Measurements from ENCODE around the gene SEZ6L.

The SEZ6L gene

DNA sequence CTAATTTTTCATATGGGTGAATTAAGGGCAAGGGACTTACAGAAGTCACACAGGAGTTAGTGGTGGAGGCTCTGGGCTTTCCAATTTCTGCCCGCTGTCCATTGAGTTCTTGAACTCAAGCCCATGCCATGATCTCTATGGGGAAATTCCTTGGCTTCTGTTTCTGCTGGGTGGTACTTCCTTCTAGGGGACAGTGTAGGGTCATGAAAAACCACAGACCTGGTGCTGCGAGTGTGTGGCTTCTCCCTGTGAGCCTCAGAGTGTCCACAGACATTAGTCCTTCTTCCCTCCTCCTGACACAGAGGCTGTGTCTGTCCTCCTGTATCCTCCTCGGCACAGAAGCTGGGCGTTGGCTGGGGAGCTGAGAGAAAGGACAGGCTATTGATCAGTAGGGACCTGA lies 6.3 kb upstream of the SEZ6L start:
- H3K27me3 Mint-ChIP-seq = peaks cover 34 to 60% of the 10 kb centered on the region in 2 donors

DNA sequence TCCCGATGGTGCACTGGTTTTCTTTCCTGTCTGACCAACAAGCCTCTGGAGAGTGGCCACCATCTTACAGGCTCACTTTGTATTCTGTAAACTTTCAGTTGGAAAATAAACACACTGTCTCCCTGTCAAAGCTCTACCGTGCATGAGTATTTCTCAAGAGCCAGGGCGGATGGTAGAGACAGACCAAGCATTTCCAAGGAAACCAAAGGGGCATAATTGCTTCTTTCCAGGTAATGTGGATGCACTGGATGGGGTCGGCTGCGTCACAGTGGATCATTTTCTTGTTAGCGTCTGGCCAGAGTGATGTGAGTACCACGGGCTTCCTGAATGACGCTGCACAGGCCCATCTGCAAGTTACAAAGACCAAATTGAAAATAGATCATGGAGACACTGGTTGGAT lies 5.1 kb upstream of the SEZ6L start:
- peaks cover 39 to 66% of the 10 kb centered on the region in 2 donors for H3K27me3 Mint-ChIP-seq
- no peak for ATAC-seq (replicated peaks)
- no peak for DNase-seq
- no peak overlapping the region for H3K27ac Mint-ChIP-seq
- H3K4me3 Mint-ChIP-seq = no peak overlapping the region
- H3K36me3 Mint-ChIP-seq = no peaks in the 10 kb centered on the region
- H3K9me3 Mint-ChIP-seq = peaks cover 0 to 1% of the 10 kb centered on the region in 2 donors
- H3K4me1 Mint-ChIP-seq = peaks cover 6 to 12% of the 10 kb centered on the region in 2 donors

More for the DNA sequence above, 6.3 kb upstream of the SEZ6L start:
- H3K4me1 Mint-ChIP-seq = peaks cover 0 to under 1% of the 10 kb centered on the region in 2 donors
- no peak overlapping the region for H3K4me3 Mint-ChIP-seq
- no peak for ATAC-seq (replicated peaks)
- no peaks in the 10 kb centered on the region for H3K36me3 Mint-ChIP-seq
- no peak for DNase-seq
- peaks cover 0 to 1% of the 10 kb centered on the region in 2 donors for H3K9me3 Mint-ChIP-seq
- no peak overlapping the region for H3K27ac Mint-ChIP-seq

DNA sequence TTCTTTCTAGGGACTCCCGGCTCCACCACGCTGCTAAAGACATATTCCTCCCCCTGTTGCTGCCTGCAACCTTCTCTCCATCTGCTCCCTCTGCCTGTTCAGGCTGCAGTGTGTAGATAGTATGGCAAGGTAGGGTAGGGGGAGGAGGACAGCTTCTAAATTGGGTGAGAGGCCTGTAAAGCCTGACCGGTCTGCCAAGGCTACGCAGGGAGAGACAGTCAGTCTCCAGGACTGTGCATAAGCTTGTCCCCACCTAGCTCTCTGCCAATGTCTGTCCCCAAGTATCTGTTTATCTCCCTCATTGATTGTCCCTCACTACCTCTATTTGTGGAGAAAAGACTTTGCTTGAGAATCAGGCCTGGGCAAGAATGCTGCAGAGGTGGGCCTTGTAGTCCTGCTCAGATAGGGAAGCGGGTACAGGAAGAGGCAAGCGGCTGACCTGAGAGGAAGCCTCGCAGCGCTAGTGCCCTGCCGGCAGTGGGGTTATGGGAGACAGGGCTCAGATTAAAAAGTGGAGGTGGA lies 871 bp upstream of the SEZ6L start:
- no peak overlapping the region for H3K27ac Mint-ChIP-seq
- no peaks in the 10 kb centered on the region for H3K36me3 Mint-ChIP-seq
- DNase-seq = no peak
- H3K9me3 Mint-ChIP-seq = peaks cover 0 to 1% of the 10 kb centered on the region in 2 donors
- peak overlapping the region; percentile 54 to 68 for H3K4me3 Mint-ChIP-seq
- H3K4me1 Mint-ChIP-seq = peaks cover 6 to 23% of the 10 kb centered on the region in 2 donors
- H3K27me3 Mint-ChIP-seq = peaks cover 60 to 85% of the 10 kb centered on the region in 2 donors
- ATAC-seq (replicated peaks) = peak in 1 of 2 donors; percentile 24

DNA sequence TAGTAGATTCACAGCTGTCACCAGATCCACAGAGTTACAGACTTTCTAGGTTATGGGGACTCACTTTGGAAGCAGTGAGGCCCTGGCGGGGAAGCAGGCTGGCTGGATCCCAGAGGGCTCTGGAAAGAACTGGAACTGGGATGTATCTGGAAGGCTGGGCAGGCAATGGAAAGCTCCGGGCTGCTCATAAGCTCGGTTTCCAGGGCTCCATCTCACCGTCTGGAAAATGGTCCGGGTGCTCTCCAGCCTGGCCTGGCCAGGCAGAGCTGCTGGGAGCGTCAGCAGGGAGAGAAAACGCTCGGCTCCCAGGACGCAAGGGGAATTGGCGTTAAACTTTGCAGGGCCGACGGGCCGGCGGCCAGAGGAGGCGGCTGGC lies 335 bp upstream of the SEZ6L start:
- ATAC-seq (replicated peaks) (no peak), DNase-seq (no peak)
- peaks cover 6 to 23% of the 10 kb centered on the region in 2 donors for H3K4me1 Mint-ChIP-seq
- H3K27ac Mint-ChIP-seq = no peak overlapping the region
- peak overlapping the region; percentile 54 to 68 for H3K4me3 Mint-ChIP-seq
- no peaks in the 10 kb centered on the region for H3K36me3 Mint-ChIP-seq
- peaks cover 0 to 1% of the 10 kb centered on the region in 2 donors for H3K9me3 Mint-ChIP-seq
- peaks cover 64 to 86% of the 10 kb centered on the region in 2 donors for H3K27me3 Mint-ChIP-seq

DNA sequence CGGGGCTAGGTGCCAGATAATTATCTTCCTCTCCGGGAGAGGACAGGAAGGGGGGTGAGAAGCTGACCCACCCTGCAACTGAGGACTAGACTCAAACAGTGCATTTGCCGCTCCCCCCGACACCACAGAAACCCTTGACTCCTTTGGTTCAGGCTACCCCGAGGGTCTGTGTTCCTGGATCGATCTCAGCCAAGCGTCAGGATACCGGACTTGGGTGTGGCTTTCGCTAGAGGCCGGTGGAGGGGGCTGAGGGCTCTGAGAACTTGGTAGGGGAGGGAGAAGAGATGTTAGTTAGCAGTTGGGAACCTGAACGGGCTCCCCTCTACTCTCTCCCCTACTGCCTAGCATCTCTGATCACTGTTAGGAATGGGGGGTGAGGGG lies 840 bp downstream of the SEZ6L start:
- Mint-ChIP-seq H3K27me3 (peaks cover 70 to 87% of the 10 kb centered on the region in 2 donors), H3K4me1 (peaks cover 6 to 23% of the 10 kb centered on the region in 2 donors)
- no peak for DNase-seq

DNA sequence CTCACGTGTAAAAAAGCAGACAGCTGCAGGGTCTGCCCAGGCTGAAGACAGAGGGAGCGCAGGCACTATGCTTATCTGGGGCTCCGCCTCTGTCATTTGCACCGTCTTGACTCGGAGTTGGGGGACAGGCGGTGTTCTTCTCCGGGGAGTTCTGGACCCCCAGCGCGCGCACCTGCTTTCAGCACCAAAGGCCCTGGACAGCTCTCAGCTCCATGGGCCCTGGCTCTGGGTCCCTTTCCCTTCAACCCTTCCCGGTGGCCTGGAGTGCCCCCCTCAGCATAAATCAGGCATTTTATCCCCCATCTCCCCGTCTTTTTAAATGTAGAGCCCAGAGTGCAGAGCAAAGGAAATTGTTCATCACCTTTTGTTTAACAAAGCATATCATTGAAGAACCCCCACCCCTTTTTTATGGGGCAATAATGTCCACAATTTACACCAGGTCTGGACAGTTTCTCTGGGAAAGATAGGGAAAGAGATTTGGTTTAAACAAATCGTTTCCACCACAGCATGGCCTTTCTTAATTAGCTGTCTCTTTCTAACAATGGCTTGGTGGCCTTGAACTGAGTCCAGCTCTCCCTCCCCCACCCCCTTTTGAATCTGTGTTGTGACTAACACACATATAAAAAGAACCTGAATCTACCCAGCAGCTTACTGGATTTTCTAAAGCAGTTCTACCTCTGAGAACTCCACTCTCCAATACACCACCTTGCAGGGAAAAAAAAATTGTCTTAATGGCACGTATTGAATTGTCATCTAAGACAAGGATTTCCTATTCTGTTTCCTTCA lies 1.7 kb downstream of the SEZ6L start:
- Mint-ChIP-seq H3K9me3 (peaks cover 0 to 1% of the 10 kb centered on the region in 2 donors), H3K27ac (no peak overlapping the region), H3K27me3 (peaks cover 65 to 80% of the 10 kb centered on the region in 2 donors), H3K4me1 (peaks cover 6 to 23% of the 10 kb centered on the region in 2 donors), H3K36me3 (no peaks in the 10 kb centered on the region), H3K4me3 (peak overlapping the region in 1 of 2 donors; percentile 41)
- DNase-seq = no peak
- ATAC-seq (replicated peaks) = no peak

More for the DNA sequence above, 840 bp downstream of the SEZ6L start:
- H3K9me3 Mint-ChIP-seq = peaks cover 0 to 1% of the 10 kb centered on the region in 2 donors
- no peak overlapping the region for H3K27ac Mint-ChIP-seq
- ATAC-seq (replicated peaks) = no peak
- no peaks in the 10 kb centered on the region for H3K36me3 Mint-ChIP-seq
- peak overlapping the region; percentile 29 to 54 for H3K4me3 Mint-ChIP-seq

DNA sequence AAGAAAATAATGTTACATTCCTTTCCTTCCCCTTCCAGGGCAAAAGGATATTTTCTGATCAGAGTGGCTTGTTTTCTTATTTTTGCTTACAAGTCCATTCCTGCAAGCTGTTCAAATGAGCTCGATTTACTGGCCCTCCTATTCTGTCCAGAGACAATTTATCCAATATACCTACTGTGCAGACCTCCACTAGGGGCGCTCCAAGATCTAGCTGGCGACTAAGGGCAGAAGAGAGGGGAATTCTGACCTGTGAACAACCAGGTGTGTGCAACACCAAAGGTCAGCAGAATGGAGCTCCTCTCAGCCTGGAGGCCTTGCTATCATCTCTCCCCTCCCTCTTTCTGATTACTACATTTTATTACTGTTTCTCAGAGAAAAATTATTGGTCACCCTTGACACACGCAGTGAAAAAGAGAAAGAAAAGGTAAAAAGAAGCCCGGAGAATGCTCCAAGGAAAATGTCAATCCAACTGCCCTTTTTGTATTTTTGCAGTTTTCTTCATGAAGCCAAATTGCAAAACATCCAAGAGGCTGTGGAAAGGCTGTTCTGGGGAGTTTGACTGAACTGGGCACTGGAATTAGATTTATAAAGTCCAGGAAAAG lies 3.2 kb downstream of the SEZ6L start:
- Mint-ChIP-seq H3K36me3 (no peaks in the 10 kb centered on the region), H3K27me3 (peaks cover 58 to 65% of the 10 kb centered on the region in 2 donors), H3K4me1 (peaks cover 6 to 23% of the 10 kb centered on the region in 2 donors), H3K9me3 (peaks cover 0 to 1% of the 10 kb centered on the region in 2 donors), H3K27ac (no peak overlapping the region), H3K4me3 (no peak overlapping the region)
- ATAC-seq (replicated peaks) = peak; percentile 76 to 83
- DNase-seq = peak; percentile 10

DNA sequence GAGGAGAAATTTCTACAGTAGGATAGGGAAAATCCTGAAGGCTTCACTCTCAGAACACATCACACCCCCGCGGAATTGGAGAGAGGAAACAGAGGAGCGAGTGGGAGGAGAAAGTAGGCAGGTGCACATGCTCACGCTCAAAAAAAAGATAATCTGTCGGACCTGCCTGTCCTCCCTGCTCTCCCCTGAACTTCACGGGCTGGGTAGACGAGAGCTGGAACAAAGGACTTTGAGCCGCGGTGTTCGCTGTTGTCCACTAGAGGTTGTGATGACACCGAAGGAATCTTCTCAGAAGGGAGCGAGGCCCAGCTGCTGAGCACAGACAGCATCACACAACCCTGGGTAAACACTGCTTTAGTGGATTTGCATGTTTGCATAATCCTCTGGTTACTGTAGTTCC lies 5.0 kb downstream of the SEZ6L start:
- Mint-ChIP-seq H3K36me3 (no peaks in the 10 kb centered on the region), H3K27ac (no peak overlapping the region), H3K4me1 (peaks cover 0 to 11% of the 10 kb centered on the region in 2 donors), H3K9me3 (no peaks in the 10 kb centered on the region), H3K27me3 (peaks cover 44 to 50% of the 10 kb centered on the region in 2 donors), H3K4me3 (no peak overlapping the region)
- no peak for ATAC-seq (replicated peaks)
- no peak for DNase-seq

DNA sequence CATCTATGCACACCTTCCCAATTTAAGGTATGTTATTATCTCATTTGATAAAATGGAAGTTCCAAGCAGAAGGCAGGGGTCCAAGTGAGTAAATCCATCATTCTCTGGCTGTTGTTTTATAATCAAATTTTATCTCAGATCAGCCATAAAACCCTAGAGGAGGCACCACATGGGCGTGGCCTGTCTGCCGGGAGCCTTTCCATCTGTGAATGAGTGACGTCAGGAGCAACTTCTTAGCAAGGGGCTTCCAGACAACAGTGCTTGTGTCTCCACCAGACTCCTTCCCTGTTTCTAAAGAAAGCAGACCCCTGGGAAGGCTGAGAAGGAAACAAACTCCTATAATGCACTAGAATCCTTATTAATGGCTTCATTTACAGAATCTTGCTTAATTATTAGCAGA lies 13.5 kb downstream of the SEZ6L start:
- Mint-ChIP-seq H3K4me3 (no peak overlapping the region), H3K27me3 (peaks cover 19 to 24% of the 10 kb centered on the region in 2 donors), H3K4me1 (no peaks in the 10 kb centered on the region), H3K36me3 (no peaks in the 10 kb centered on the region), H3K9me3 (peaks cover 5 to 9% of the 10 kb centered on the region in 2 donors), H3K27ac (no peak overlapping the region)
- ATAC-seq (replicated peaks) = no peak
- no peak for DNase-seq

DNA sequence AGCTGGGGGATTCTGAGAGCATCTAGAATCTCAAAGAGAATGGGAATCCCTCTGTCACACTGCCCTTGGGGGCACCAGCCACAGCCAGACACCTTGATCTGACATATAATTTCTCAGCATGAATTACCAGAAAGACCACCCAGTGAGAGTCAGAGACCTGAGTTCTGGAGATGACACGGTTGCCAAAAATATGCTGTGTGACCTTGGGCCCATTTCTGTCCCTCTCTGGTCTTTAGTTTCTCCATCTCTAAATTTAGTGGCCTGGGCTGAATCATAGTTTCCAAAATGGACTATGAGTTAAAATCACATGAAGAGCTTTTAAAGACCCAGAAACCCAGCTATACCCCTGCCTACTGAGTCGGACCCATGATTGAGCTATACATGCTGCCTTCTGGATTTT lies 15.9 kb downstream of the SEZ6L start:
- ATAC-seq (replicated peaks) = no peak
- peaks cover 15 to 18% of the 10 kb centered on the region in 2 donors for H3K27me3 Mint-ChIP-seq
- H3K4me3 Mint-ChIP-seq = no peak overlapping the region
- no peak for DNase-seq
- no peaks in the 10 kb centered on the region for H3K4me1 Mint-ChIP-seq
- no peaks in the 10 kb centered on the region for H3K36me3 Mint-ChIP-seq
- H3K27ac Mint-ChIP-seq = no peak overlapping the region
- peaks cover 5 to 10% of the 10 kb centered on the region in 2 donors for H3K9me3 Mint-ChIP-seq

DNA sequence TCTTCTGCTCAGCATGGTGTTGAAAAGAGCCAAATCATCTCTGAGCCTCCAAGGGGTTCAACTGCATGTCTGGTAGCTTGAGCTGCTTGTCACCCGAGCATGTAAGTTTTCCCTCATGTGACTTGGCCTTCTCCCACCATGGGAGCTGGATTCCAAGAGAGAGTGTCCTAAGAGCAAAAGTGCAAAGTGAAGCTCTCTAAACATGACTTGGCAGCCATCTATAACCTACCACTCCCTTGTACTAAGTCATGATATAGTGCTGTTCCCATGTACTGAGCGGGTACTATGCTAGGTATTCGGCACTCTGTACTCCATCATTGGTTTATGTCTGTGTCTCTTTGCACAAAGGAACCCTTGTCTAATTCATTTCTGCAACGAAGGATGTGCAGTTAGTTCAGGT lies 19.1 kb downstream of the SEZ6L start:
- Mint-ChIP-seq H3K4me1 (no peaks in the 10 kb centered on the region), H3K27ac (no peak overlapping the region), H3K4me3 (no peak overlapping the region), H3K9me3 (peaks cover 5 to 14% of the 10 kb centered on the region in 2 donors), H3K36me3 (no peaks in the 10 kb centered on the region), H3K27me3 (peaks cover 16 to 25% of the 10 kb centered on the region in 2 donors)
- ATAC-seq (replicated peaks) = no peak
- no peak for DNase-seq

DNA sequence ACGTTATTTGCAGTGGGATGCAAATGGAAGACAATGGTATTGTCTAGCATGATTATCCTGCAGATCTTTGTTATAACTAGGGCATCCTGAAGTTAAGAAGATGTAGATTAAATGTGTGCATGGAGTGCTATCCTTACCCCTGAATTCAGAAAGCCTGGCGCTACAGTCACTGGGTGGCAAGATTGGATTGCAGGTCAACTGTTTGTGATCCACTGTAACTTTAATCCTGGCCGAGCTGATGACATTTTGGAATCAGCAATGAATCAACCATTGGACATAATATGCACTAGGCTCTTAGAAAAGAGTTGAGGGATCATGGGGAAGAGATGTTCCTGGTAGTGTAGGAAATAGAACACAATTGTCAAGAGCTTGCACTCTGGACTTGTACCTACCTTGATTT lies 25.1 kb downstream of the SEZ6L start:
- Mint-ChIP-seq H3K27ac (no peak overlapping the region), H3K4me1 (no peaks in the 10 kb centered on the region), H3K27me3 (peaks cover 20 to 25% of the 10 kb centered on the region in 2 donors), H3K36me3 (no peaks in the 10 kb centered on the region), H3K9me3 (peaks cover 0 to 3% of the 10 kb centered on the region in 2 donors), H3K4me3 (no peak overlapping the region)
- DNase-seq (no peak), ATAC-seq (replicated peaks) (no peak)

DNA sequence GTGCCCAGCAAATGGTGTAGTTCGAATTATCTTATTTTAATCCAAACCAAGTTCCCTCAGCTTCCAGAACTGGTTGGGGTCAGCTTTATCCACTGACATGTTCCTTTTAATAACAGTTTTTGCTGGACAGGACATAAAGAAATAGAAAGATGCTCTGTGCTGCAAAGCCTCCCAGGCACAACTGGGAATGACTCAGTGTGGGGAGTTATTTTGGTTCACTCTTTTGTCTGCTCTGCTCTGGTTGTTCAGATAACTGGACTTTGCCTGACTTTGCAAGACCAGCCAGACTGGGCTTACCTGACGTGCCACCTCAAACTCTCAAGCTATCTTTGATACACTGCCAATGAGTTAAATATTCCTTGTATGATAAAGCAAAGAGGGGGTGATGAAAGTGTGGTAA lies 25.6 kb downstream of the SEZ6L start:
- no peaks in the 10 kb centered on the region for H3K36me3 Mint-ChIP-seq
- H3K9me3 Mint-ChIP-seq = peaks cover 0 to 3% of the 10 kb centered on the region in 2 donors
- no peak for ATAC-seq (replicated peaks)
- H3K4me1 Mint-ChIP-seq = no peaks in the 10 kb centered on the region
- H3K27me3 Mint-ChIP-seq = peaks cover 20 to 25% of the 10 kb centered on the region in 2 donors
- DNase-seq = no peak
- H3K27ac Mint-ChIP-seq = no peak overlapping the region
- H3K4me3 Mint-ChIP-seq = no peak overlapping the region

DNA sequence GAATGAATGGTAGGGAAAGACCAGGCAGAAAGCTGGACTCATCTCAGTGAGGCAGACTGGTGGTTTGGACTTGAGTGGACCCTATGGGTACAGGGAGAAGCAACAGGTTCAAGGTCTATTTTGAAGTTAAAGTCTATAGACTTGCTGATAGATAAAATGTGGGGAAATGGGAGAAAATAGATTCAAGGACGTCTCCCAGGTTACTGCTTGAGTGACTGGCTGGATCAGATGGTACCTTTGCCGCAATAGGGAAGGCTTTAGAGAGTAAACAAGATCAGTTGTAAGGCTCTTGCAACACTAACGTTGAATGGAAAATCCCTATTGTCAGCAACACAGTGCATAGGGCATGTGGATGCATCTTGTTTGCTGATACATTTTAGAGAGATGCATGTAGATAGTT lies 27.4 kb downstream of the SEZ6L start:
- H3K27me3 Mint-ChIP-seq = peaks cover 29 to 30% of the 10 kb centered on the region in 2 donors
- no peaks in the 10 kb centered on the region for H3K4me1 Mint-ChIP-seq
- H3K4me3 Mint-ChIP-seq = no peak overlapping the region
- peaks cover 0 to 3% of the 10 kb centered on the region in 2 donors for H3K9me3 Mint-ChIP-seq
- H3K27ac Mint-ChIP-seq = no peak overlapping the region
- no peak for ATAC-seq (replicated peaks)
- no peaks in the 10 kb centered on the region for H3K36me3 Mint-ChIP-seq
- DNase-seq = no peak

DNA sequence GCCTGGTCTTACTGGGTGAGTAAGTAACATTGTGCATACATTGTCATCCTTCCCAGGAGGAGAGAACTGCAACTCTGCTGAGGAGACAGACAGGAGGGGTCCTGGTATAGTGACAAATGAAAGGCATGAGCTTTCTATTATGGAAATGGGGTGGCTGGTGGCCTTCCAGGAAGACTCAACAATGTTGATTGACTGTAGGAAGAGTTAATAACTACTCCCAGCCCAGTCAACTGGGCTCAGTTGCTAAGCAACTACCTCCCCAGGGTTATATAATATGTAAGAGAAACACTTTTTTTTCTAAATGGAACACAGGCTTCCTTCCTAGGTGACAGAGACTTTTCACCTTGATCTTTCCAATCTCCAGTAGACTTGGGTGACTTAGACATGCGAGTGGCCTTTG lies 28.2 kb downstream of the SEZ6L start:
- H3K4me1 Mint-ChIP-seq = no peaks in the 10 kb centered on the region
- no peak for ATAC-seq (replicated peaks)
- H3K27ac Mint-ChIP-seq = no peak overlapping the region
- H3K36me3 Mint-ChIP-seq = no peaks in the 10 kb centered on the region
- DNase-seq = no peak
- no peaks in the 10 kb centered on the region for H3K9me3 Mint-ChIP-seq
- no peak overlapping the region for H3K4me3 Mint-ChIP-seq
- H3K27me3 Mint-ChIP-seq = peaks cover 29% of the 10 kb centered on the region in 2 donors

Data from stimulated activated naive B cell treated with anti-CD40 and anti-IgM and Interleukin-4, amounts not matched to agents 10 μg/mL and 1 μg/mL and 100 μg/mL, for 72 hours (primary cell).